NCI-H524 treated with DMSO at 0.1 percent for 48 hours (cell line): ENCODE results near the gene PYCR2.

Experiments used
- DNase-seq: peaks from one replicate; lab custom pipeline; 2025; lab: John Stamatoyannopoulos, UW

Gene PYCR2

GRCh38 chr1:225919906-225920305, 4.1 kb downstream of the PYCR2 start:
- no peak for DNase-seq

- no peak for DNase-seq
Observed at GRCh38 chr1:225918280-225918679, 5.8 kb downstream of the PYCR2 start.

GRCh38 chr1:225917536-225917935, 6.5 kb downstream of the PYCR2 start:
- no peak for DNase-seq

- no peak for DNase-seq
Observed at GRCh38 chr1:225917101-225917500, 6.9 kb downstream of the PYCR2 start.

GRCh38 chr1:225915538-225915991, 8.5 kb downstream of the PYCR2 start:
- DNase-seq: peak; percentile 47

GRCh38 chr1:225914947-225915346, 9.1 kb downstream of the PYCR2 start:
- no peak for DNase-seq

- no peak for DNase-seq
Observed at GRCh38 chr1:225914391-225914790, 9.7 kb downstream of the PYCR2 start.

- no peak for DNase-seq
Observed at GRCh38 chr1:225911191-225912130, 12.6 kb downstream of the PYCR2 start.

GRCh38 chr1:225909477-225909876, 14.6 kb downstream of the PYCR2 start:
- no peak for DNase-seq

GRCh38 chr1:225908773-225909172, 15.3 kb downstream of the PYCR2 start:
- DNase-seq: no peak

- DNase-seq: no peak
Observed at GRCh38 chr1:225908013-225908640, 15.9 kb downstream of the PYCR2 start.

- DNase-seq: no peak
Observed at GRCh38 chr1:225907341-225907740, 16.7 kb downstream of the PYCR2 start.

- DNase-seq: no peak
Observed at GRCh38 chr1:225906467-225906866, 17.6 kb downstream of the PYCR2 start.

- DNase-seq: no peak
Observed at GRCh38 chr1:225903623-225904022, 20.4 kb downstream of the PYCR2 start.

- DNase-seq: no peak
Observed at GRCh38 chr1:225899044-225899925, 24.8 kb downstream of the PYCR2 start.

GRCh38 chr1:225897595-225898514, 26.2 kb downstream of the PYCR2 start:
- no peak for DNase-seq

- DNase-seq: no peak
Observed at GRCh38 chr1:225896937-225897549, 27.0 kb downstream of the PYCR2 start.

- DNase-seq: no peak
Observed at GRCh38 chr1:225896494-225896893, 27.6 kb downstream of the PYCR2 start.

GRCh38 chr1:225892307-225892706, 31.7 kb downstream of the PYCR2 start:
- no peak for DNase-seq

- no peak for DNase-seq
Observed at GRCh38 chr1:225891229-225891972, 32.6 kb downstream of the PYCR2 start.
